Amygdala (tissue), 56 donors: Measurements from ENCODE around the gene SIX1.

Experiments
- DNase-seq, 56 donors: peaks; one replicate each; lab custom pipeline; 2025; lab: John Stamatoyannopoulos, UW

SIX1 gene

GRCh38 chr14:60648934-60649874, at the start of gene SIX1:
Gene SIX1, minus strand, starts transcription at chr14:60649477. Its CDS starts 288 bp downstream, at chr14:60649189.
- peak in 11 of 56 donors; percentile 2 to 46 (median 12) for DNase-seq

GRCh38 chr14:60695327-60695726, 46.0 kb upstream of the SIX1 start:
- DNase-seq, result no peak

- DNase-seq, result no peak
Measured at GRCh38 chr14:60691383-60692113, 42.3 kb upstream of the SIX1 start.

- DNase-seq, result no peak
Measured at GRCh38 chr14:60686865-60687264, 37.6 kb upstream of the SIX1 start.

- no peak for DNase-seq
Measured at GRCh38 chr14:60684203-60684602, 34.9 kb upstream of the SIX1 start.

- DNase-seq, result no peak
Measured at GRCh38 chr14:60681271-60681670, 32.0 kb upstream of the SIX1 start.

GRCh38 chr14:60680511-60680910, 31.2 kb upstream of the SIX1 start:
- no peak for DNase-seq

- DNase-seq, result no peak
Measured at GRCh38 chr14:60679566-60680258, 30.4 kb upstream of the SIX1 start.

- DNase-seq, result no peak
Measured at GRCh38 chr14:60677701-60678100, 28.4 kb upstream of the SIX1 start.

GRCh38 chr14:60670989-60671388, 21.7 kb upstream of the SIX1 start:
- no peak for DNase-seq

GRCh38 chr14:60668431-60669112, 19.3 kb upstream of the SIX1 start:
- DNase-seq, result no peak

GRCh38 chr14:60665177-60665550, 15.9 kb upstream of the SIX1 start:
- DNase-seq, result no peak

GRCh38 chr14:60662982-60663381, 13.7 kb upstream of the SIX1 start:
- DNase-seq, result no peak

- no peak for DNase-seq
Measured at GRCh38 chr14:60661721-60662120, 12.4 kb upstream of the SIX1 start.

- DNase-seq, result no peak
Measured at GRCh38 chr14:60658909-60659585, 9.8 kb upstream of the SIX1 start.

- DNase-seq, result no peak
Measured at GRCh38 chr14:60658211-60658690, 9.0 kb upstream of the SIX1 start.

GRCh38 chr14:60657456-60658210, 8.4 kb upstream of the SIX1 start:
- no peak for DNase-seq

- DNase-seq, result peak in 3 of 56 donors; percentile 10 to 32 (median 21)
Measured at GRCh38 chr14:60656686-60657455, 7.6 kb upstream of the SIX1 start.
